Measurements from ENCODE around the gene LANCL3. TPM values are rescaled to one million over a fixed set of nuclear protein-coding genes. Genes with fewer than 3 reads are reported as not detected.

LANCL3 gene
- total RNA-seq, 2 experiments from 2014 or later: 0.04 TPM; not detected in 1

GRCh38 chrX:37590047-37590446, 18.6 kb downstream of the LANCL3 start:
- ChIA-PET POLR2A (no interaction called here), CTCF (ENCODE audit: unreplicated experiment) (no interaction called here)
- Histone ChIP-seq H3K27ac (ENCODE audit: low read depth, low read length, poor library complexity, severe bottlenecking) (no peak overlapping the region), H3K4me2 (ENCODE audit: low read length) (no peak overlapping the region), H3K4me1 (ENCODE audit: insufficient read depth, low read length, poor library complexity, severe bottlenecking) (no peaks in the 10 kb centered on the region), H3K4me3 (ENCODE audit: low read depth, low read length, poor library complexity, severe bottlenecking) (no peak overlapping the region), H3K9me2 (ENCODE audit: insufficient read depth, low read length) (no peaks in the 10 kb centered on the region), H2AFZ (ENCODE audit: low read length) (no peak overlapping the region), H3K9me3 (ENCODE audit: low read length) (no peaks in the 10 kb centered on the region), H3K79me2 (ENCODE audit: insufficient read depth, low read depth, low read length) (no peaks in the 10 kb centered on the region), H3K36me3 (ENCODE audit: insufficient read depth, low read length) (no peaks in the 10 kb centered on the region), H4K20me1 (ENCODE audit: insufficient read depth, low read length) (no peaks in the 10 kb centered on the region)
- intact Hi-C loops (cut with micrococcal nuclease; ENCODE audit: unreplicated experiment): no loop called here
- no TSS peak for BruUV-seq (replicated peaks)
- no peak for TF ChIP-seq EZH2phosphoT487 (IDR thresholded peaks at IDR 0.05; ENCODE audit: borderline replicate concordance, low read depth, low read length)
- TF ChIP-seq, protein P1, sequence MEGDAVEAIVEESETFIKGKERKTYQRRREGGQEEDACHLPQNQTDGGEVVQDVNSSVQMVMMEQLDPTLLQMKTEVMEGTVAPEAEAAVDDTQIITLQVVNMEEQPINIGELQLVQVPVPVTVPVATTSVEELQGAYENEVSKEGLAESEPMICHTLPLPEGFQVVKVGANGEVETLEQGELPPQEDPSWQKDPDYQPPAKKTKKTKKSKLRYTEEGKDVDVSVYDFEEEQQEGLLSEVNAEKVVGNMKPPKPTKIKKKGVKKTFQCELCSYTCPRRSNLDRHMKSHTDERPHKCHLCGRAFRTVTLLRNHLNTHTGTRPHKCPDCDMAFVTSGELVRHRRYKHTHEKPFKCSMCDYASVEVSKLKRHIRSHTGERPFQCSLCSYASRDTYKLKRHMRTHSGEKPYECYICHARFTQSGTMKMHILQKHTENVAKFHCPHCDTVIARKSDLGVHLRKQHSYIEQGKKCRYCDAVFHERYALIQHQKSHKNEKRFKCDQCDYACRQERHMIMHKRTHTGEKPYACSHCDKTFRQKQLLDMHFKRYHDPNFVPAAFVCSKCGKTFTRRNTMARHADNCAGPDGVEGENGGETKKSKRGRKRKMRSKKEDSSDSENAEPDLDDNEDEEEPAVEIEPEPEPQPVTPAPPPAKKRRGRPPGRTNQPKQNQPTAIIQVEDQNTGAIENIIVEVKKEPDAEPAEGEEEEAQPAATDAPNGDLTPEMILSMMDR (conservative IDR thresholded peaks at IDR 0.05; ENCODE audit: low read length): no peak
- DNase-seq (ENCODE audit: low spot score): no peak

DNA sequence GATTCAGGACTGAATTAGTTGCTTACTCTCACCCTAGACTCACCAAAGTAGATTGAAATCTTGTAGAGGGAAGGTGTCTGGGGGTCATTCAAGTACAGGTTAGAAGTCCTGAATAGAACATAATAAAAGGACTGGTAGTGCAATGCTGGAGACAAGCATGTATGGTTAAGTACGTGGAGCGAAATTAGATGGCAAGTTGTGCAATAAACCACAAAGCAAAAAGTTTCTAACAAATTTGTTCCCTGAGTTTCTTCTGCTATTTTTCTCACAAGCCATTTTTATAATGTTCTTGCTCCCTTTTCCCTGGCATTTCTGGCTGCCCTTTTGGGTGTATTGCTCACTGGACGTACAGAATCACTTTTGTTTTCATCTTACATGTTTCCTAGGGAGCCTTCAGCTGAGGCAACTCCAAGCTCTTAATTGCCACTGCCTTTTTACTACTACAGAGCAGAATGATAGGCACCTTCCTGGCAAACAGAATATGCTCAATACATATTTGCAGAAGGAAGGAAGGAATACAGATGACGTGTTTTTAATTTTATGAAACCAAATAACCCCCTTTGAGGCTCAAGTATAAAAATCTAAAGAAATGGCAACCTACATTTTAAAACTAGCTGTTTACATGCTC, 23.4 kb downstream of the LANCL3 start:
- CTCF ChIA-PET (ENCODE audit: unreplicated experiment): no interaction called here
- H3K79me2 ChIP-seq (ENCODE audit: insufficient read depth, low read depth, low read length): no peaks in the 10 kb centered on the region
- no peak overlapping the region for H3K4me2 ChIP-seq (ENCODE audit: low read length)
- no peak for DNase-seq (ENCODE audit: low spot score)
- POLR2A ChIA-PET: interaction anchor here (0.8 kb wide), 1 partner anchor 247 kb away, joined by 3 read pairs; no protein-coding TSS in a partner anchor
- H4K20me1 ChIP-seq (ENCODE audit: insufficient read depth, low read length): no peaks in the 10 kb centered on the region
- H3K4me3 ChIP-seq (ENCODE audit: low read depth, low read length, poor library complexity, severe bottlenecking): no peak overlapping the region
- H3K9me3 ChIP-seq (ENCODE audit: low read length): no peaks in the 10 kb centered on the region
- H3K27ac ChIP-seq (ENCODE audit: low read depth, low read length, poor library complexity, severe bottlenecking): no peak overlapping the region
- no peaks in the 10 kb centered on the region for H3K36me3 ChIP-seq (ENCODE audit: insufficient read depth, low read length)
- H2AFZ ChIP-seq (ENCODE audit: low read length): no peak overlapping the region
- BruUV-seq (replicated peaks): no TSS peak
- no peaks in the 10 kb centered on the region for H3K9me2 ChIP-seq (ENCODE audit: insufficient read depth, low read length)
- TF ChIP-seq, protein P1 (conservative IDR thresholded peaks at IDR 0.05; ENCODE audit: low read length): no peak
- TF ChIP-seq EZH2phosphoT487 (IDR thresholded peaks at IDR 0.05; ENCODE audit: borderline replicate concordance, low read depth, low read length): no peak
- no peaks in the 10 kb centered on the region for H3K4me1 ChIP-seq (ENCODE audit: insufficient read depth, low read length, poor library complexity, severe bottlenecking)
- intact Hi-C loops (cut with micrococcal nuclease; ENCODE audit: unreplicated experiment): no loop called here

- Histone ChIP-seq H3K4me1 (ENCODE audit: insufficient read depth, low read length, poor library complexity, severe bottlenecking) (no peaks in the 10 kb centered on the region), H3K4me2 (ENCODE audit: low read length) (no peak overlapping the region), H3K36me3 (ENCODE audit: insufficient read depth, low read length) (no peaks in the 10 kb centered on the region), H4K20me1 (ENCODE audit: insufficient read depth, low read length) (no peaks in the 10 kb centered on the region), H3K9me3 (ENCODE audit: low read length) (no peaks in the 10 kb centered on the region), H3K79me2 (ENCODE audit: insufficient read depth, low read depth, low read length) (no peaks in the 10 kb centered on the region), H3K9me2 (ENCODE audit: insufficient read depth, low read length) (no peaks in the 10 kb centered on the region), H3K4me3 (ENCODE audit: low read depth, low read length, poor library complexity, severe bottlenecking) (no peak overlapping the region), H2AFZ (ENCODE audit: low read length) (no peak overlapping the region), H3K27ac (ENCODE audit: low read depth, low read length, poor library complexity, severe bottlenecking) (no peak overlapping the region)
- intact Hi-C loops (cut with micrococcal nuclease; ENCODE audit: unreplicated experiment): no loop called here
- ChIA-PET POLR2A (no interaction called here), CTCF (ENCODE audit: unreplicated experiment) (no interaction called here)
- BruUV-seq (replicated peaks): no TSS peak
- no peak for DNase-seq (ENCODE audit: low spot score)
- TF ChIP-seq, protein P1 (conservative IDR thresholded peaks at IDR 0.05; ENCODE audit: low read length): no peak
- TF ChIP-seq EZH2phosphoT487 (IDR thresholded peaks at IDR 0.05; ENCODE audit: borderline replicate concordance, low read depth, low read length): no peak
Observed at GRCh38 chrX:37599729-37600128, 28.3 kb downstream of the LANCL3 start.

All from OCI-LY7 (cell line).